ENCODE data around the gene OR7G2.
"Not testable (repeated sequence)": the region's sequence is repeated elsewhere in the genome, so short reads cannot be mapped to it uniquely, and the experiment has no call there.

Gene OR7G2

DNA sequence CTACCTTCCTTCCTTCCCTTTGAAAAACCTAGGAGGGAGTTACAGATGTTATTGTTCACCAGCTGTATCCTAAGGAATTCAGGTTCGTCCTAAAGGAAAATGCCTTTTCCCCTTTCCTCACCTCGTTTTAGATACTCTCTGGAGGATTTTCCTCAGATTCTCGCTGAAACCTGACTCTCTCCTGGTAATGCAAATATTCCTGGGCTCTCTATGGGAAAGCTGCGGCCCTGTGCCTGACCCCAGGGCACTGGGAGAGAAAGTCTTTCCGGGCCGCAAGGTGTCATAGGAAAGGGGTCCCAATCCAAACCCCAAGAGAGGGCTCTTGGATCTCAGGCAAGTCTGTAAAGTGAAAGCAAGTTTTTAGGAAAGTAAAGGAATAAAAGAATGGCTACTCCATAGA, 33.5 kb downstream of the OR7G2 start:
- DNase-seq (ENCODE audit: low read depth, low spot score), result no peak

- DNase-seq (ENCODE audit: low read depth, low spot score), result not testable (repeated sequence)
Measured at GRCh38 chr19:9071720-9072119, 35.6 kb downstream of the OR7G2 start.

DNA sequence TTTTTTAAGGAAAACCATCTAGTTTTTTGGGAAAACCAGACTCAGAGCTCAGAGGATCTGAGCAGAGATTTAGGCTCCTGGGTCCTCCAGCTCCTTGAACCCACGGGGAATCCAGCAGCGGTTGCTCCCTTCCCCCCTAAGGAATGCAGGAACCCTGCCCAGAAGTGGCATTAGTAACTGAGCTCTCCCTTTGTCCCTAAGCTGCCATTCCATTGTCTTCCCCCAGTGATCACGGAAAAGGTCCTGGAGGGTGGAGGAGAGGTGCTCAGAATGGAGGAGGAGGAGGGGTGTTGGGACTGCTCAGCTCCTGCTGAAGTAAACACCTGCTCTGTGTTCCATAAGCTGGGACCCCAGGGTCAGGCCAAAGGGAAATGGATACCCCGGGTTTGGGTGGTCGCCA, 37.2 kb downstream of the OR7G2 start:
- no peak for DNase-seq (ENCODE audit: low read depth, low spot score)

DNA sequence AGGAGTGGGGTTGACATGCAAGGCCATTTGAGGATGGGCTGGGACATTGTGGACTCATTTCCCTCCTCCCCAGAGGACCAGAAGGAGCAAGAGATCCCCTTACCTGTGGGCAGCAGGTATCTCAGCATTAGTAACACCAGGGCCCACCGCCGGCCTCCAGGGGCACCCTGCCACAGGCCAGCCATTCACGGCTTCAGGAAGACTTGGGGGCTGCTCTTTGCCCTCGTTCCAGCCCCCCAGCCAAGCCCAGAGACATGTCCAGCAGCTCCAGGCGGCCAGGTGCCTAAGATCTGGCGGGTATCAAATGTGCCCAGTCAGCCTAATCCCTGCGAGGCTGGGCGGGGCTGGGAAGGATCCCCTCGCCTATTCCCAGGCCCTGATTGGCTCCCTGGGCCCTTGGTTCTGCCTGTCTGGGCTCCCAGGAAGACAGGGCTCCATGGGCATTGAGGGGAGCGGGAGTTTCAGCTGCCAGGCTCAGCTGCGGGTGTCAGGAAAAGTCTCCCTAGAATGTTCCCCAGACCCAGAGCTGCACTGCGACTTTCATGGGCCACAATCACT, 41.7 kb downstream of the OR7G2 start:
- no peak for DNase-seq (ENCODE audit: low read depth, low spot score)

DNA sequence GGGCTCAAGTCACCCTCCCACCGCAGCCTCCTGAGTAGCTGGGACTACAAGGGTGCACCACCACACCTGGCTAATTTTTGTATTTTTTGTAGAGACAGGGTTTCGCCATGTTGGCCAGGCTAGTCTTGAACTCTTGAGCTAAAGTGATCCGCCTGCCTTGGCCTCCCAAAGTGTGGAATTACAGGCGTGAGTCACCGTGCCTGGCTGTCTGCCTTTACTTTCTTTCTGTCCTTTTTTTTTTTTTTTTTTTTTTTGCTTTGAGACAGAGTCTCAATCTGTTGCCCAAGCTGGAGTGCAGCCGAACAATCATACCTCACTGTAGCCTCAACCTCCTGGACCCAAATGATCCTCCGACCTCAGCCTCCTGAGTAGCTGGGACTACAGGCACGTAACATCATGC, 45.4 kb downstream of the OR7G2 start:
- DNase-seq (ENCODE audit: low read depth, low spot score), result no peak

- DNase-seq (ENCODE audit: low read depth, low spot score), result no peak
Measured at GRCh38 chr19:9060564-9061340, 46.5 kb downstream of the OR7G2 start.

DNA sequence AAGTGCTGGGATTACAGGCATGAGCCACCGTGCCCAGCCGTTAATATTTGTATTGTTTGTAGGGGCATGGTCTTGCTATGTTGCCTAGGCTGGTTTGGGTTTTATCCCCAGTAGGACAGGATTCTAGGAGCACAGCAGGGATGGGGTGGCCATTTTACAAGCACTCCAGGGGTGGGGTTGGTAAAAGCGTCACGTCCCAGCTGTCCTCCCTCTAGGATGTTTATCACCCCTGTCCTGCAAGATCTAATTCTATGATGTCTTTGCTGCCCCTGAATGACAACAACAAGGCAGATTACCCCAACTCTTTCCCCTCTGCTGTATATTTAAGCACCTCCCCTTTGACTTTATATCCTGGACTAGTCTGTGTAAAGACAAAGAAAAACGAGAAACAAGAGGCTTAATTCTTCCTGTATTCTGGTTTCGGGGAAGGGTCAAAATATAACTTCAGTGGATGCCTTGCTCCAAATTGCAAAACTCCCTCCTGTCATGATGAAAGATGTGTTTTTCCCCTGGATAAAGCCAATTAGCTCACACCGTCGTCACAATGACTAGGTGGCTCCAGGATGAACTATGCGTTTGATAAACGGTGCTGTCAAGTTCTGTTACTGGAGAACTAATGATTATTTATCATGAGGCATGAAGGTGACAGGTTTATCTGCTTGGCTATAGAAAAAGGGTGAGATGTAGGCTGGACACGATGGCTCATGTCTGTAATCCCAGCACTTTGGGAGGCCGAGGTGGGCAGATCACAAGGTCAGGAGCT, 48.2 kb downstream of the OR7G2 start:
- DNase-seq (ENCODE audit: low read depth, low spot score), result no peak

DNA sequence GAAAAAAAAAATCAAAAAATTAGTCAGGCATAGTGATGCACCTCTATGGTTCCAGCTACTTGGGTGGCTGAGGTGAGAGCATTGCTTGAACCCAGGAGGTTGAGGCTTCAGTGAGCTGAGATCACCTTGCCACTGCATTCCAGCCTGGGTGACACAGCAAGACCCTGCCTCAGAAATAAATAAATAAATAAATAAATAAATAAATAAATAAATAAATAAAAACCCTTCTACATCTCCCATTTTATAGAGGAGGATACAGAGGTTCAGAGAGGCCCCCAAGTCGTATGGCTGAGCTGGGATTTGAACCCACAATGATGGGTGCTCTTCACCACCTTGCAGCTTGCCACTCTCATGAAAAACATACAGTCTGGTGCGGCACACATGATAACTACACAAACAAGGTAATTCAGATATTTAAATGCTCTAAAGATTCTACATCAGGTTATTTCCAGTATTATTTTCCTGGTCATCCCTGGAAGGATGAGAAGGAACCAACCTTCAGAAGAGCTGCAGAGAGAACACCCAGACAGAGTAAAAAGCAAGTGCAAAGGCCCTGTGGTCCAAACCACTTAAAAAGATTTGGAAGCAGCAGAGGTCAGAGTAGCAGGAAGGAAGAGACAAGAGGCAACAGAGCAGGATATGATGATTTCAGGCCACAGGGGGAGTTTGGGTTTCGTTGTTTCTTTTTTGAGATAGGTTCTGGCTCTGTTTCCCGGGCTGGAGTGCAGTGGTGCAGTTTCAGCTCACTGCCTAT, 49.6 kb downstream of the OR7G2 start:
- no peak for DNase-seq (ENCODE audit: low read depth, low spot score)

DNA sequence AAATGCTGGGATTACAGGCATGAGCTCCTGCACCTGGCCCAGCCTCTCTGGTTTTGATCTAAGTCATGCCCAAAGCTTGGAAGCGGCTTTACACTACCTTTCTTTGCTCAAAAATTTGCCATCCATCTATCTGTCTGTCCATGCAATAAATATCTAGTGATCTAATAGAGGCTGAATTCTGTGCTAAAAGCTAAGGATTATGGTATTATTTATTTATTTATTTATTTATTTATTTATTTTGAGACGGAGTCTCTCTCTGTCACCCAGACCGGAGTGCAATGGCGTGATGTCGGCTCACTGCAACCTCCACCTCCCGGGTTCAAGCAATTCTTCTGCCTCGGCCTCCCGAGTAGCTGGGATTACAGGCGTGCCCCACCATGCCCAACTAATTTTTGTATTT, 51.1 kb downstream of the OR7G2 start:
- DNase-seq (ENCODE audit: low read depth, low spot score), result not testable (repeated sequence)

DNA sequence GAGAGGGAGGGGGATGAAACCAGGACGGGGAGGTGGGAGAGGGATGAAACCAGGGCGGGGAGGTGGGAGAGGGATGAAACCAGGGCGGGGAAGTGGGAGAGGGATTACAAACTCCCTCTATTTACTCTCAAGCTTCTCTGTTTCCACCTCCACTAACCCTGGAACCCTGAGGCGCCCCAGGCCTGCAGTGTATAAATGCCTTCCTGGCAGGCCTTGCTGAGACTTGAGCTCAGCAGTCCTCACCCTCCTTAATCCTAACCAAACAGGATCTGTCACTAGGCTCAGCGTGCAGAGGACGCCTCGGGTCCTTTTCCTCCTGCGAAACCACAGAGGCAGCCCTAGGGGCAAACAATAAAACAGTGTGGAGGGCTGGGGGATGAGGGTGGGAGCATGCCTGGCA, 52.5 kb downstream of the OR7G2 start:
- DNase-seq (ENCODE audit: low read depth, low spot score), result no peak

- no peak for DNase-seq (ENCODE audit: low read depth, low spot score)
Measured at GRCh38 chr19:9054207-9054606, 53.1 kb downstream of the OR7G2 start.

GRCh38 chr19:9053674-9054073, 53.6 kb downstream of the OR7G2 start:
- DNase-seq (ENCODE audit: low read depth, low spot score), result not testable (repeated sequence)

DNA sequence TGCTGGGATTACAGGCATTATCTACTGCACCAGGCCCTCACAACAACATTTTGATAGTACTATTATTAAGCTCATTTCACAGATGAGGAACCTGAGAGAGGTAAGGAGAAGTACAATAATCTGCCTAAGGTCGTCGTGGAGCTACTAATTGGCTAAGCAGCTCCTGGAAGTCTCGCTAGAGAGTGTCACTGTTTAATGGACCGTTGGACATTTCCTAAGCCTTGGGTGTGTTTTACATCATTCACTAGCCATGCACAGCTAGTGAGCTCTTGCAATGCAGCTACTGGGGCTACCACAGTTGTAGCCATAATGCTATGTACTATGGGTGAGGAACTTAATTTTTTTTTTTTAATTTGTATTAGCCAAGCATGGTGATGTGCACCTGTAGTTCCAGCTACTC, 54.4 kb downstream of the OR7G2 start:
- no peak for DNase-seq (ENCODE audit: low read depth, low spot score)

Measured in activated naive CD8-positive, alpha-beta T cell treated with anti-CD3 and anti-CD28 coated beads, Interleukin-2, amount 50 U/mL, for 16 hours (primary cell).